GM18508 (cell line): ENCODE measurements around the gene ERC2.

Source experiments
- ATAC-seq: cut with Tn5 transposase; IDR thresholded peaks from one replicate; pipeline ENCODE4 v1.9.1; 2021; ENCODE audit warnings: moderate number of reproducible peaks; ENCODE audit not compliant: insufficient read depth, unreplicated experiment

The ERC2 gene

GRCh38 chr3:55789516-55789915 lies 678.8 kb downstream of the ERC2 start:
- ATAC-seq, result no peak

GRCh38 chr3:55782807-55783206 lies 685.5 kb downstream of the ERC2 start:
- ATAC-seq, result no peak

DNA sequence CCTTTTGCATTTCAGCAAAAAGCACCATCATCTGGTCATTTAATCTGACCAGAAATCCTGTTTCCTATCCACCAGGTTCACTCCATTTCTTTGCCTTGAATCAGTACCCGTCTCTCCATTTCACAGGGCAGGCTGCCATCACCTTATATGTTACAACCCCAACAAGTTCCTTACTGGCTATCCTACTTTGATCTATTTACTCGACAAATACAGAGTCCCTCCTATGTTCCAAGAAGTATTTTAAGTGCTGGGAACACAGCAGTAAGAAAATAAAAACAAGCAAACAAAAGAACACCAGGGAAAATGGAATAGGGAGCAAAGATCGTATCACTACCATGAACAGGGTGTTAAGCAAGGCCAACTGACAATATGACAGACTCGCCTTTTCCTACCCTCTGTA lies 685.9 kb downstream of the ERC2 start:
- no peak for ATAC-seq

- ATAC-seq, result no peak
Measured at GRCh38 chr3:55780913-55781312, 687.4 kb downstream of the ERC2 start.

DNA sequence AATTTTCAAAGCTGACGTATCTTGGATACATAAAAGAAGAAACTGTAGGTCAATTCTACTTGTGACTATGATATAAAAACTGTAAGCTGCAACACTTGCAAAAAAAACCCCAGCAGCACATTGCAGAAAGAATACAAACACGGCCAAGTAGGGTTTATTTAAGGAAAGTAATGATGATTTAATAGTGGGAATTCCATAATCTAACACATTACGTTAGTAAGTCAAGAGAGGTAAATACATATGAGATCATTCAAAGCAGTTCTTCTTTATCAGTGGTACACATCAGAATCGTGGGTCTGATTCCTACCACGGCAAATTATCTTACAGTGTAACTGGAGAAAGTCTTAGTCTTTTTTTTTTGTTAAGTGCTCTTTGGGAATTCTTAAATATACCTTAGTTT lies 688.7 kb downstream of the ERC2 start:
- no peak for ATAC-seq

- no peak for ATAC-seq
Measured at GRCh38 chr3:55775366-55776154, 692.7 kb downstream of the ERC2 start.

GRCh38 chr3:55774856-55775255 lies 693.4 kb downstream of the ERC2 start:
- ATAC-seq, result no peak

GRCh38 chr3:55771503-55771902 lies 696.8 kb downstream of the ERC2 start:
- no peak for ATAC-seq

- ATAC-seq, result no peak
Measured at GRCh38 chr3:55770077-55770476, 698.2 kb downstream of the ERC2 start.

- no peak for ATAC-seq
Measured at GRCh38 chr3:55766753-55767152, 701.5 kb downstream of the ERC2 start.

DNA sequence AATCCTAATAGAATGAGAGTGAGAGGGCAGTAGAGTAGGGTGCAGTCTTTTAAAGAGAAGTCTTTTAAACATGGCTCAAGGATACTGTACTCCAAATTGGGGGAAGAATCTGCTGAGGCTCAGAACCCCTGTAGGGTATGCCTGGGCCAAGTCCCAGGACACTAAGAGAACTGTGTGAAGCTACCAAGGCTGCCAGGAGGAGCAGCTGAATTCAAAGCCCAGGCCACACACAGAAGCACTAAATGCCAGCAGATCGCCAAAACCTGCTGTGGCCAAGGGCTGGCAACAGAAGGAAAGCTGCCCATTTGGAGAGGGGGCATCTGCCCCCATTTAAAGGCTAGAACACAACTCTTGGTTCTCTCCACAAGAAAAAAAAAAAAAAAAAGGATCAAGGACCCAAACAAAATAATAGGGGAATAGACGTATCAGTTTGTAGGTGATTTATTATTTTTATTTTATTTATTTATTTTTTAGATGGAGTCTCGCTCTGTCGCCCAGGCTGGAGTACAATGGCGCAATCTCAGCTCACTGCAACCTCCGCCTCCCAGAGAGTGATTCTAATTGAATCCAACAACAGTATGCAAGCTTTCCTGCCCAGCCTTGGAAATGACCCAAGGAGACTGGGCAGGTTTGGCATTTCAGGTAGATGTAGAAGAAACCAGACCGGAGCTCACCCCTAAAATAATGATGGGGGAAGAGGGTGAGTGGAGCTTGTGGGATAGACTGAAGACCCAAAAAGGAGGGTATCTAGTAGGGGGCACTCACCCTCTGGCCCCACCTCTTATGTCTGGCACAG lies 702.2 kb downstream of the ERC2 start:
- ATAC-seq, result no peak

- no peak for ATAC-seq
Measured at GRCh38 chr3:55765398-55765797, 702.9 kb downstream of the ERC2 start.

DNA sequence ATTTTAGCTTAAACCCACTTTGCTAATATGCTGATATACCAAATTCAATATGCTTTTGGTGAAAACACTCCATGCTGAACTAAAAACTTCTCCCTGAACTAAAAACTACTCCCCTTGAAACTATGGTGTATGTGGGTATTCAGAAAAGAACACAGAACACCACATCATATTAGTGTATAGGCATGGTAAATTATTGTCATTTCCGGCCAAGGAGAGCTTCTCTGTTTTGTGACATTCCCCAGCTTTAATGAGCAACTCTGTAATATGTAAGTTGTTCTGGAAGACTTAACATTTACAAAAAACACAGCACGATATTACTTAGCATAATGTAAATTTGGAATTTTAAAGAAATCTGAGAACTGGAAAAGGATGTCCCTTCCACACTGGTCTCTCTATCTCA lies 711.3 kb downstream of the ERC2 start:
- ATAC-seq, result no peak

GRCh38 chr3:55755516-55756205 lies 712.6 kb downstream of the ERC2 start:
- ATAC-seq, result no peak

DNA sequence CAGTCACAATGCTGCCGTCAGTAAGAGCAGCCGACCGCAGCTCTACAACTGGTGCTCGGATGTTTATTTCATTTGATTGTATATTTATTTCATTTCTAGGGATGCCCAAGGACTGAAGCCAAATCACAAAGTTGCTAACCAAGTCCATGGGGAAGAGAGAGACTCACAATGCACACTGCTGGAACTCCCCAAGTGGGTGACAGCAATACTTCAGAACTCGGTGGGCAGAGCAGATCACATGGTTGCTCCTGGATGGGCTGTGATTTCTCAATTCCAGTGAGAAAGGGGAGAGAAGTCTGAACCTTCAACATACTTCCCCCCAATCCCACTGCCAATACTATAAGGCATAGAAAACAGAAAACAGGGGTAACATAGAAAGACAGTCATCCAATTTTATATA lies 715.4 kb downstream of the ERC2 start:
- ATAC-seq, result no peak

- ATAC-seq, result no peak
Measured at GRCh38 chr3:55751730-55752129, 716.5 kb downstream of the ERC2 start.

DNA sequence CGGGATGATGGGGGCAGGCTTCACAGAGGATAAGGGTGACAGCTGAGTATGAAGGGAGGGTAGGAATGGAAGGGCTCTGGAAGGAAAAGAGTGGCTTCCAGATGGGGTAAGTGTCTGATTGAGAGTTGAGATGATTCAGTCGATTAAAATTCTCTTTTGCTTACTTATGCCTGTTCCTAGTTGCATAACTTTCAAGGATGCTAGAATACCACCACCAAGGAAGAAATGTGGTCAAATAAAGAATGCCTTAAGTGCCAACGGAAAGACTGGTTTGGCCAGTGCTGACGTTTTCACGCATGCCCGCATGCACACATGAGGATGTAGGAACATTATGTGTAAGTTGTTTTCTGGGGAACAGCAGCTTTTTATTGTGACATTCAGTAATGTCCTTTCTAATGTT lies 717.7 kb downstream of the ERC2 start:
- ATAC-seq, result no peak

GRCh38 chr3:55749036-55749435 lies 719.2 kb downstream of the ERC2 start:
- no peak for ATAC-seq

- no peak for ATAC-seq
Measured at GRCh38 chr3:55746808-55747413, 721.4 kb downstream of the ERC2 start.

DNA sequence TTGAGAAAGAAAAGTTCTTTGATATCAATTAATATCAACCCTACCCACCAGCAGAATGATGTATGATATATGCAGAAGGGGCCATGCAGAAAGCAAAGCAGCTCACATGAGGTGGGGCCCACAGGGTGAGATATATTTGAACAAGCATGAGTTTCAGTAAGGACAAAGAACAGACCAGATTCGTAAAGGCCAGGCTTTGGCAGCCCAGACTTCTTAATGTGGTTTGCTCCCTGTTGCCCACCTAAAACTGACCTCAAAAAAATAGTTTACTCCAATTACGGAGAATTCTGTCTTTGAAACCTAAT lies 725.5 kb downstream of the ERC2 start:
- no peak for ATAC-seq
